ENCODE results near the gene GARRE1.
"Not testable (repeated sequence)": the region's sequence is repeated elsewhere in the genome, so short reads cannot be mapped to it uniquely, and the experiment has no call there.

Gene GARRE1

GRCh38 chr19:34215006-34215665 lies 39.2 kb upstream of the GARRE1 start:
- no peaks in the 10 kb centered on the region for H3K27me3 ChIP-seq
- no peak overlapping the region for H3K4me3 ChIP-seq (ENCODE audit: low read depth in 1 of 2, low read length in 1 of 2)
- H3K27ac ChIP-seq: no peak overlapping the region
- H3K9me3 ChIP-seq: no peaks in the 10 kb centered on the region
- TF ChIP-seq, protein P1, sequence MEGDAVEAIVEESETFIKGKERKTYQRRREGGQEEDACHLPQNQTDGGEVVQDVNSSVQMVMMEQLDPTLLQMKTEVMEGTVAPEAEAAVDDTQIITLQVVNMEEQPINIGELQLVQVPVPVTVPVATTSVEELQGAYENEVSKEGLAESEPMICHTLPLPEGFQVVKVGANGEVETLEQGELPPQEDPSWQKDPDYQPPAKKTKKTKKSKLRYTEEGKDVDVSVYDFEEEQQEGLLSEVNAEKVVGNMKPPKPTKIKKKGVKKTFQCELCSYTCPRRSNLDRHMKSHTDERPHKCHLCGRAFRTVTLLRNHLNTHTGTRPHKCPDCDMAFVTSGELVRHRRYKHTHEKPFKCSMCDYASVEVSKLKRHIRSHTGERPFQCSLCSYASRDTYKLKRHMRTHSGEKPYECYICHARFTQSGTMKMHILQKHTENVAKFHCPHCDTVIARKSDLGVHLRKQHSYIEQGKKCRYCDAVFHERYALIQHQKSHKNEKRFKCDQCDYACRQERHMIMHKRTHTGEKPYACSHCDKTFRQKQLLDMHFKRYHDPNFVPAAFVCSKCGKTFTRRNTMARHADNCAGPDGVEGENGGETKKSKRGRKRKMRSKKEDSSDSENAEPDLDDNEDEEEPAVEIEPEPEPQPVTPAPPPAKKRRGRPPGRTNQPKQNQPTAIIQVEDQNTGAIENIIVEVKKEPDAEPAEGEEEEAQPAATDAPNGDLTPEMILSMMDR (IDR thresholded peaks at IDR 0.05): no peak
- no peaks in the 10 kb centered on the region for H3K4me1 ChIP-seq (ENCODE audit: control insufficient read depth in 1 of 2, insufficient read depth in 1 of 2, low read depth in 1 of 2, low read length in 1 of 2)
- H3K36me3 ChIP-seq: peaks cover 80% of the 10 kb centered on the region

GRCh38 chr19:34215666-34216038 lies 38.7 kb upstream of the GARRE1 start:
- H3K36me3 ChIP-seq: peaks cover 80% of the 10 kb centered on the region
- no peaks in the 10 kb centered on the region for H3K27me3 ChIP-seq
- no peak overlapping the region for H3K27ac ChIP-seq
- TF ChIP-seq, protein P1 (IDR thresholded peaks at IDR 0.05): no peak
- no peaks in the 10 kb centered on the region for H3K9me3 ChIP-seq
- H3K4me1 ChIP-seq (ENCODE audit: control insufficient read depth in 1 of 2, insufficient read depth in 1 of 2, low read depth in 1 of 2, low read length in 1 of 2): no peaks in the 10 kb centered on the region
- no peak overlapping the region for H3K4me3 ChIP-seq (ENCODE audit: low read depth in 1 of 2, low read length in 1 of 2)

- peaks cover 80% of the 10 kb centered on the region for H3K36me3 ChIP-seq
- not testable (repeated sequence) for H3K4me1 ChIP-seq (ENCODE audit: control insufficient read depth in 1 of 2, insufficient read depth in 1 of 2, low read depth in 1 of 2, low read length in 1 of 2); H3K4me3 ChIP-seq (ENCODE audit: low read depth in 1 of 2, low read length in 1 of 2); H3K9me3 ChIP-seq; H3K27ac ChIP-seq; H3K27me3 ChIP-seq
Measured at GRCh38 chr19:34216745-34217219, 37.6 kb upstream of the GARRE1 start.

DNA sequence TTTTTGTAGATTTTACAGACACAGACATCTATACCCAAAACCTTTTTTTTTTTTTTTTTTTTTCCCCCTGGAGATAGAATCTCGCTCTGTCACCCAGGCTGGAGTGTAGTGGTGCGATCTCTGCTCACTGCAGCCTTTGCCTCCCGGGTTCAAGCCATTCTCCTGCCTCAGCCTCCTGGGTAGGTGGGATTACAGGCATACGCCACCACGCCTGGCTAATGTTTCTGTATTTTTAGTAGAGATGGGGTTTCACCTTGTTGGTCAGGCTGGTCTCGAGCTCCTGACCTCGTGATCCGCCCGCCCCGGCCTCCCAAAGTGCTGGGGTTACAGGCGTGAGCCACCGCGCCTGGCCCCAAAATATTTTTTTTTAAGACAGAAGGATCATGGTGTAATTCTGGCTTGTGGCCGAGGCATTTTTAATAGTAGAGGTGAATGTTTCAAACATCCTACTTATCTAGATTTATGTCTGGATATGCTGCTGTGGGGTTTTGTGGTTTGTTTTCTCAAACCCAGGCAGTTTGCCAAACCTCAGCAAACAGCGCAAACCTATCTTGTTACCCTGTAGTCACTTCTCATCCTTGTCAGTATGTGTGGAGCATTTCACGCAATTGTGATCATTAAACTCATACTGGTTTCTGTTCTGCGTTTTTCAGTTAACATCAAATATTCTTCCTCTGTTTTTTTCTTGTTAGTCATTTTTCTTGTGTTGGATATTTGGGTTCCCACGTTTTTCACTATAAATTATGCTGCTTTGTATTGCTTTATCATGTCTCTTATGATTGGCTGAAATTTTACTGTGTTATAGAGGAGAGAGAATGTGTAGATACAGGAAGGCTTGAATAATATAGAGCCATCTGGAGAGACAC lies 36.2 kb upstream of the GARRE1 start:
- no peak overlapping the region for H3K27ac ChIP-seq
- H3K4me1 ChIP-seq (ENCODE audit: control insufficient read depth in 1 of 2, insufficient read depth in 1 of 2, low read depth in 1 of 2, low read length in 1 of 2): no peaks in the 10 kb centered on the region
- H3K9me3 ChIP-seq: no peaks in the 10 kb centered on the region
- peaks cover 81% of the 10 kb centered on the region for H3K36me3 ChIP-seq
- H3K4me3 ChIP-seq (ENCODE audit: low read depth in 1 of 2, low read length in 1 of 2): no peak overlapping the region
- TF ChIP-seq, protein P1 (IDR thresholded peaks at IDR 0.05): no peak
- no peaks in the 10 kb centered on the region for H3K27me3 ChIP-seq

DNA sequence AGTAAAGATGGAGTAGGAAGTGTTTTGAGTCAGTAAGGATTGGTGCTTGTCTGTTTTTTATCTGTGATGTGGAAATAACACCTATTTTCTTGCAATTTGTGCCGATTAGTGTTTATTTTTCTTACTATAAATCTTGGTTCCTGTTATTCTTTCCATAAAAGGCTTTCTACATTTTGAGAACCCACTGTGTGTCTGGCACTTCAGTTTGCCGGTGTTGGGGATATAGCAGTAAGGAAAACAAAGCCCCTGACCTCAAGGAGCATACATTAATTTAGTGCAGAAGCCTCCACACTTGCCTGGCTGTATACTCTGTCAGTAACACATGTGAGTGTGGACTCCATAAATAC lies 35.6 kb upstream of the GARRE1 start:
- H3K27ac ChIP-seq: no peak overlapping the region
- H3K27me3 ChIP-seq: no peaks in the 10 kb centered on the region
- H3K4me1 ChIP-seq (ENCODE audit: control insufficient read depth in 1 of 2, insufficient read depth in 1 of 2, low read depth in 1 of 2, low read length in 1 of 2): no peaks in the 10 kb centered on the region
- peaks cover 81% of the 10 kb centered on the region for H3K36me3 ChIP-seq
- H3K9me3 ChIP-seq: no peaks in the 10 kb centered on the region
- no peak overlapping the region for H3K4me3 ChIP-seq (ENCODE audit: low read depth in 1 of 2, low read length in 1 of 2)
- TF ChIP-seq, protein P1 (IDR thresholded peaks at IDR 0.05): no peak

DNA sequence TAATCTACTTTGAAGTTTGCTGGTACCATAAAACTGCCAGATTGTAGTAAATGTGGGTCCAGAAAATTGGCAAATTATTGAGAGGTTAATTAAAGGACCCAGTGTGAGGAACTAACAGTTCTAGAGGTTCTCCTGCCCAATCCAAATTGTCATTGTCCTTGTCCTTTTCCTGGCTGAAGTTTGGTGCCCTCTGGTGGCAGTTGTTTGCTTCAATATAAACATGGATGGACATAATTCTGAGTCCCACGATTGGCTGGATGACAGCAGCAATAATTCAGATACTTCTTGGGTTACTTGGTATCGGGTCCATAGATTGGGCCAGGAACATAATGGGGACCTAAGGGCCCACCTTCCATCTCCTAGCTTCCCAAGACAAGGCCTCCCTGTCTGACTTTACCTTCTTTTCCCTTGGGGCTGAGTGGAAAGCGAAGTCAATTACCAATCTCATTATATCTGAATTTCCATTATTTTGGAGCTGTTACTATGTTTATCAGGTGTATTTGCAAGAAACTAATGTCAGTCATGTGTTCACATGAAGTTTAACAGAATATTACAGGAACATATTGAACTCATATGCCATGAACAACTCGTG lies 33.8 kb upstream of the GARRE1 start:
- peaks cover 90% of the 10 kb centered on the region for H3K36me3 ChIP-seq
- no peaks in the 10 kb centered on the region for H3K9me3 ChIP-seq
- no peak overlapping the region for H3K27ac ChIP-seq
- no peaks in the 10 kb centered on the region for H3K4me1 ChIP-seq (ENCODE audit: control insufficient read depth in 1 of 2, insufficient read depth in 1 of 2, low read depth in 1 of 2, low read length in 1 of 2)
- H3K27me3 ChIP-seq: no peaks in the 10 kb centered on the region
- H3K4me3 ChIP-seq (ENCODE audit: low read depth in 1 of 2, low read length in 1 of 2): no peak overlapping the region
- TF ChIP-seq, protein P1 (IDR thresholded peaks at IDR 0.05): peak; percentile 28
